Ectodermal cell (in vitro differentiated cells): Measurements from ENCODE around the gene DLAT.
"Not testable (repeated sequence)": the region's sequence is repeated elsewhere in the genome, so short reads cannot be mapped to it uniquely, and the experiment has no call there.

Experiments
- H3K27ac ChIP-seq: 2 replicates; pipeline ENCODE4 v1.7.0; 2013; ENCODE audit warnings: mild to moderate bottlenecking, low read depth, low read length; ENCODE audit not compliant: insufficient read depth, poor library complexity, severe bottlenecking
- H3K27me3 ChIP-seq: 2 replicates; pipeline ENCODE4 v1.7.0; 2013; ENCODE audit warnings: mild to moderate bottlenecking, low read length; ENCODE audit not compliant: insufficient read depth, control insufficient read depth, poor library complexity, severe bottlenecking
- H3K36me3 ChIP-seq: one replicate; pipeline ENCODE4 v1.7.0; 2013; ENCODE audit warnings: low read length; ENCODE audit not compliant: control insufficient read depth, insufficient read depth
- H3K4me1 ChIP-seq: one replicate; pipeline ENCODE4 v1.7.0; 2013; ENCODE audit warnings: low read length; ENCODE audit not compliant: control insufficient read depth, insufficient read depth
- H3K4me3 ChIP-seq: 2 replicates; pipeline ENCODE4 v1.7.0; 2013; ENCODE audit warnings: low read depth, low read length, control low read depth; ENCODE audit not compliant: insufficient read depth
- H3K9me3 ChIP-seq: 2 replicates; pipeline ENCODE4 v1.7.0; 2013; ENCODE audit warnings: mild to moderate bottlenecking, low read length, moderate library complexity; ENCODE audit not compliant: control insufficient read depth
- WGBS, 2 experiments: methylation state at CpG; one replicate each; pipeline ENCODE4 v1.1.7; 2013; ENCODE audit warnings: missing lambda C conversion rate in 2 of 2; 5-methylcytosine and 5-hydroxymethylcytosine counted together

Gene DLAT

DNA sequence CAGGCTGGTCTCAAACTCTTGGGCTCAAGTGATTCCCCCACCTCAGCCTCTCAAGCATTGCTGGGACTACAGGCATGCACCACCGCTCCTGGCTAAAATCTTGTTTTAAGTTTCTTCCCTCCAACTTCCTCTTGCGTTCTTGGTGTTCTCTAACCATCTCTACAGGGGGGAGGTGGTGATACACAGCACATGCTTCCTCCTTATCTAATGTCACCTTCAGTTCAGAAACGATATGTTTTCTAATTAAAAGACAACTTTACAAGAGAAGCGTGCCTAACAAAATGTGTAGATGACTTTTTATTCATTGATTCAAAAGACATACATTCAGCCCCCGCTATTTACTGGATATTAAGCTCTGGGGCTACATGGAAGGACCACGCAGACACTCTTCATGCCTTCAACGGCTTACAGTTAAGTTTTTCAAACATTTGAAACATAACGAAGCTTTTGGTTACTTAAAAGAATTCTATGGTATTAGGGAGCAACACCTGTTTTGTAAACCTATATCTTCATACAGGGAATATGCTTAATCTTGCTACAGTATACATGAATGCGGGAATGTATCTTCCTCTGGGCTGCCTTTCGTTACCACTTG, 933 bp upstream of the DLAT start:
- Histone ChIP-seq H3K4me1 (peaks cover 5% of the 10 kb centered on the region), H3K4me3 (peak overlapping the region; percentile 98), H3K27me3 (no peaks in the 10 kb centered on the region), H3K27ac (peak overlapping the region; percentile 56), H3K36me3 (peaks cover 14% of the 10 kb centered on the region), H3K9me3 (no peaks in the 10 kb centered on the region)
- 18 to 19% methylated on average over 9 to 10 of the region's 10 CpGs for WGBS, 2 experiments

DNA sequence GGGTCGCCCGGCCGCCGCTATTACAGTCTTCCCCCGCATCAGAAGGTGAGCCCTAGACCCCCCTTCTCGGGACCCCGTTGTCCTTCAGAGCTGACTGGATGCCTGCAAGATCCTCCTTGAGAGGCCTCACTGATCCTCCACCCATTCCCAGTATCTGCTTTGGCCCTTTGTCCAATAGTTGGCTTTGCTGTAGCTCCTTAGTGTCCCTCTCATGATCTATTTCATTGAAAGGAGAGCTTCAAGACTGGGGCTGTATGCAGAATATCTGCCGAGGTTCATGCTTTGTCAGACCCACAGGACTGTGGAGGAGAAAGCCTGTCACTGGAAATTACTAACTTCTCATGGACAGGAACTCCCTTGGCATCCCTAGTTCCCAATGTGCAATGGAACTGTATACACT, 499 bp downstream of the DLAT start:
- H3K4me3 ChIP-seq: peak overlapping the region; percentile 98
- H3K27me3 ChIP-seq: no peaks in the 10 kb centered on the region
- WGBS, 2 experiments: 0 to 1% methylated on average over 8 of the region's 8 CpGs
- H3K36me3 ChIP-seq: peaks cover 22% of the 10 kb centered on the region
- H3K27ac ChIP-seq: peak overlapping the region; percentile 16
- H3K4me1 ChIP-seq: peaks cover 5% of the 10 kb centered on the region
- no peaks in the 10 kb centered on the region for H3K9me3 ChIP-seq

DNA sequence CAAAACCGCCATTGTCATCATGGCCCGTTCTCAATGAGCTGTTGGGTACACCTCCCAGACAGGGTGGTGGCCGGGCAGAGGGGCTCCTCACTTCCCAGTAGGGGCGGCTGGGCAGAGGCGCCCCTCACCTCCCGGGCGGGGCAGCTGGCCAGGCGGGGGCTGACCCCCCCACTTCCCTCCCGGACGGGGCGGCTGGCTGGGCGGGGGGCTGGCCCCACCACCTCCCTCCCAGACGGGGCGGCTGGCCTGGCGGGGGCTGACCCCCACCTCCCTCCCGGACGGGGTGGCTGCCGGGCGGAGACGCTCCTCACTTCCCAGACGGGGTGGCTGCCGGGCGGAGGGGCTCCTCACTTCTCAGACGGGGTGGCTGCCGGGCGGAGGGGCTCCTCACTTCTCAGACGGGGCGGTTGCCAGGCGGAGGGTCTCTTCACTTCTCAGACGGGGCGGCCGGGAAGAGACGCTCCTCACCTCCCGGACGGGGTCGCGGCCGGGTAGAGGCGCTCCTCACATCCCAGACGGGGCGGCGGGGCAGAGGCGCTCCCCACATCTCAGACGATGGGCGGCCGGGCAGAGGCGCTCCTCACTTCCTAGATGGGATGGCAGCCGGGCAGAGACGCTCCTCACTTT, 1.7 kb downstream of the DLAT start:
- WGBS, 2 experiments: 94 to 98% methylated on average over 44 to 47 of the region's 49 CpGs
- not testable (repeated sequence) for H3K4me3 ChIP-seq, H3K27ac ChIP-seq, H3K9me3 ChIP-seq, H3K27me3 ChIP-seq, H3K4me1 ChIP-seq
- H3K36me3 ChIP-seq: peaks cover 28% of the 10 kb centered on the region

DNA sequence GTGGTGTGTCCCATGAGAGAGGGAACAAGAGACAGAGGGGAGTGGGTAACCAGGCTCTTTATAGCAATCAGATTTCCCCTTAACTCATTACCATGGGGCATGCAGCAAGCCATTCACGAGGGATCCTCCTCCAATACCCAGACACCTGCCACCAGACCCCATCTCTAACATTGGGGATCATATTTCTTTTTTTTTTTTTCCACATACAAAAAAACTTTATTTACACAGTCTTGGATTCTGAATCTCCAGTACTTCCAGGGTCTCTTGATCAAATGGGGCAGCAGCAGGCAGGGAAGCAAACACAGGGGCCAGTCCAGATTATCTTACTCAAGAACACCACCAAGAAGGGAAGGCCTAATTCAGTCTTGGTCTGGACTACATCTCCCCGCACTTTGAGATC, 4.3 kb downstream of the DLAT start:
- Histone ChIP-seq H3K4me1 (no peaks in the 10 kb centered on the region), H3K27ac (no peak overlapping the region), H3K27me3 (no peaks in the 10 kb centered on the region), H3K4me3 (no peak overlapping the region), H3K9me3 (no peaks in the 10 kb centered on the region), H3K36me3 (peaks cover 42% of the 10 kb centered on the region)
- 91 to 96% methylated on average over 2 of the region's 2 CpGs for WGBS, 2 experiments

DNA sequence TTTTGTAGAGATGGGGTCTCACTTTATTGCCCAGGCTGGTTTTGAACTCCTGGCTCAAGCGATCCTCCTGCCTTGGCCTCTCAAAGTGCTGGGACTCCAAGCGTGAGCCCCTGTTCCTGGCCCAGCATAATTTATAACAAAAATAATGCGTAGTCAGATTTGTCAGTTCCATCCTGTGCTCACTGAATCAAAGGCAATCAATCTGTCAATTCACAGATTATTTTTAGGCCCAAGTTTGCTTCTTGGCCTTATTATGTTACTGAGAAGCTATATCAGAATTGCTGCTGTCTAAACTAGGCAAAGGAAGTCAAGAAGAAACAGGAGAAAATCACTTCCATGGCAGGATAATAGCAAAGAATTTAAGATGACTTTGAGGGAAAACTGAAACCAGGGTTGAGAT, 8.7 kb downstream of the DLAT start:
- WGBS, 2 experiments: 92 to 94% methylated on average over 3 of the region's 3 CpGs
- Histone ChIP-seq H3K4me1 (no peaks in the 10 kb centered on the region), H3K4me3 (no peak overlapping the region), H3K9me3 (no peaks in the 10 kb centered on the region), H3K27ac (no peak overlapping the region), H3K27me3 (no peaks in the 10 kb centered on the region), H3K36me3 (peaks cover 56% of the 10 kb centered on the region)

DNA sequence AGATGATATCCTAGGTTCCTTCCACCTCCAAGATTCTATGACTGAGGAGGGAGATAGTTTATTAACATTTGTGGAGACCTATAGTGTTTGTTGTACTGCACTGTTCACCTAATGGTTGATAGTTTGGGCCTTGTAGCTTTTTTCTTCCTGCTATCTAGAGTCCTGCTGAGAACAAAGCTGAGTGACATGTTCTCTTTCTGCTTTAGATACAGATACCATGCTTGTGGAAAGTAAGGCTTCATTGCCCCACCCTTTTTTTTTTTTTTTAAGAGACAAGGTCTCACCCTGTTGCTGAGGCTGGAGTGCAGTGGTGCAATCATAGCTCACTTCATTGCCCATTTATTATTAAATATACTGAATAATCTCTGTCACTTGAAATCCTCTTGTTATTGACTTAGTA, 12.3 kb downstream of the DLAT start:
- Histone ChIP-seq H3K4me1 (no peaks in the 10 kb centered on the region), H3K4me3 (no peak overlapping the region), H3K9me3 (no peaks in the 10 kb centered on the region), H3K27ac (no peak overlapping the region), H3K36me3 (peaks cover 42% of the 10 kb centered on the region), H3K27me3 (no peaks in the 10 kb centered on the region)

DNA sequence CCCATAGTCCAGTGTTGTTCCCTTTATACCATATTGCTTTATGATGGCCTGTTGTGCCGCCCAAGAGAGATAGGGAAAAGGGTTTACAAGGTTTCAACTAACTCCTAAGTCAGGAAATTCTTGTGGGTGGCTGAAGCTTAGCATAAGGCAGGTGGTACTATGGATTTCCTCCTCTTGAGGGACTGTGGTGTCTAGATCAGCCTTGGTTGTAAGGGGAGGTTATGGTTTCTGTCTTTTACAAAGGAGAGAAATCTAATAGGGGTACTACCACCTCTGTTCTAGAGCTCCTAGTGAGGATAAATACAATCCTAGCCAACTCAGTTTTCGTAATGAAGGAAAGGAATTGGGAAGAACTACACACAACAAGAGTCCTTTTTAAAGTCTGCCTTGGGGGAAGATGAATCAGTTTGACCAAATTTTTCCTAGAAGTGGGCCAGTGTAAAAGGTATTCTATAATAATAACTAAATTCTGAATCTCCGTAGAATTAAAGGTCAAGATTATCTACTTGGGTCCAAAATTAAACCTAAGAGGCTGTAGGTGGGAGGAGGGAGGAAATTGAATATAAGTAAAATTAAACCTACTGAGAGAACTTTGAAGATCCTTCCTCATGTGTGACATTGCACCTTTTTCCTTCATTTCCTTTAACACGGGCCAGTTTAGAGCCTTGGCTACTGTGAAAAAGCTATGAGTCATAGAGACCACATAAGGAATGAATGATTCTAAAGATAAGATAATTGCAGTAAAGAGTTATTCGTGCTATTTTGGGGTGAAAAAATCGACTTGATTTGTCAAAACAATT, 17.2 kb downstream of the DLAT start:
- peaks cover 39% of the 10 kb centered on the region for H3K36me3 ChIP-seq
- H3K4me3 ChIP-seq: no peak overlapping the region
- no peak overlapping the region for H3K27ac ChIP-seq
- no peaks in the 10 kb centered on the region for H3K4me1 ChIP-seq
- no peaks in the 10 kb centered on the region for H3K9me3 ChIP-seq
- H3K27me3 ChIP-seq: no peaks in the 10 kb centered on the region
- 83 to 98% methylated on average over 3 to 6 of the region's 6 CpGs for WGBS, 2 experiments

DNA sequence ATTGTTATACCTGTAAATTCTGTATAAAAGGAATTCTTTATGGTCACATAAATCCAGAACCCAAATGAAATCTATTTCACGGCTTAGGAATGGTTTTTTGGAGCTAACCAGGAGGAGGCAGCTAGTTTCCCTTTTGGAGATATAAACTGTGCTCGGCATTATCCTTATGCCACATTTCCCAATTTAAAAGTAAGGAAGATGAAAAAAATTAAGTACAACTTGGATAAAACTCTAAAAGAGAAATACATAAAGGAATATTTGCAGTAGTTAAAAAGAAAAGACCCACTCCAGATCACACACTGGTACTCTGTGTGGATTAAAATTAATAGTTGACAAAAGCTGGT, 17.7 kb downstream of the DLAT start:
- H3K36me3 ChIP-seq: peaks cover 33% of the 10 kb centered on the region
- H3K4me3 ChIP-seq: no peak overlapping the region
- no peaks in the 10 kb centered on the region for H3K27me3 ChIP-seq
- H3K9me3 ChIP-seq: no peaks in the 10 kb centered on the region
- no peak overlapping the region for H3K27ac ChIP-seq
- 100% methylated on average over 1 of the region's 2 CpGs for WGBS, 2 experiments
- H3K4me1 ChIP-seq: no peaks in the 10 kb centered on the region

DNA sequence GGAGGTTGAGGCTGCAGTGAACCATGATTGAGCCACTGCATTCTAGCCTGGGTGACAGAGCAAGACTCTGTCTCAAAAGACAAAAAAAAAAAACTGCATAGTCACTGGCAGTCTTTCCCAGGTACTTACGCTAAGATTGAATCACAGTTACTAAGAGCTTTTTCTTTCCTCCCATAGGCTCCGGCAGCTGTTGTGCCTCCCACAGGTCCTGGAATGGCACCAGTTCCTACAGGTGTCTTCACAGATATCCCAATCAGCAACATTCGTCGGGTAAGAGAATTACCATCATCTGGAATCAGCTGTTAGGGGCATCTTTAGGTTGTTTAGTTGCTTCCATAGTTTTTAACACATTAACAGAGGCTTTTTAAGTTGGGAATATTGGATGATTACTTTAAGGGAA, 19.8 kb downstream of the DLAT start:
- 92 to 95% methylated on average over 3 to 4 of the region's 4 CpGs for WGBS, 2 experiments
- Histone ChIP-seq H3K4me3 (no peak overlapping the region), H3K9me3 (no peaks in the 10 kb centered on the region), H3K4me1 (no peaks in the 10 kb centered on the region), H3K27ac (no peak overlapping the region), H3K27me3 (no peaks in the 10 kb centered on the region), H3K36me3 (peaks cover 26% of the 10 kb centered on the region)

DNA sequence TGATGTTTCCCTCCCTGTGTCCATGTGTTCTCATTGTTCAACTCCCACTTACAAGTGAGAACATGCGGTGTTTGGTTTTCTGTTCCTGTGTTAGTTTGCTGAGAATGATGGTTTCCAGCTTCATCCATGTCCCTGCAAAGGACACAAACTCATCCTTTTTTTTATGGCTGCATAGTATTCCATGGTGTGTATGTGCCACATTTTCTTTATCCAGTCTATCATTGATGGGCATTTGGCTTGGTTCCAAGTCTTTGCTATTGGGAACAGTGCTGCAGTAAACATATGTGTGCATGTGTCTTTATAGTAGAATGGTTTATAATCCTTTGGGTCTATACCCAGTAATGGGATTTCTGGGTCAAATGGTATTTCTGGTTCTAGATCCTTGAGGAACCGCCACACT, 21.4 kb downstream of the DLAT start:
- WGBS, 2 experiments: 95 to 96% methylated on average over 1 of the region's 2 CpGs
- peaks cover 37% of the 10 kb centered on the region for H3K36me3 ChIP-seq

More for the DNA sequence above, 21.4 kb downstream of the DLAT start:
- H3K4me1 ChIP-seq, H3K4me3 ChIP-seq, H3K27me3 ChIP-seq, H3K9me3 ChIP-seq, H3K27ac ChIP-seq: not testable (repeated sequence)
